Measurements from ENCODE around the gene DRD4. TPM values are rescaled to one million over a fixed set of nuclear protein-coding genes. Genes with fewer than 3 reads are reported as not detected.

DRD4 gene
- total RNA-seq, 2 experiments from 2014 or later = 0.29 to 0.30 TPM

GRCh38 chr11:618856-619627 lies 18.0 kb upstream of the DRD4 start:
- CTCF ChIA-PET = interaction anchor here (0.6 kb wide), 1 partner anchor 26 kb away, joined by 3 read pairs; no protein-coding TSS in a partner anchor

GRCh38 chr11:619628-620050 lies 17.4 kb upstream of the DRD4 start:
- POLR2A ChIA-PET = no interaction called here
- CTCF ChIA-PET = no interaction called here

More at GRCh38 chr11:618856-619627, 18.0 kb upstream of the DRD4 start:
- POLR2A ChIA-PET = no interaction called here

- ChIA-PET POLR2A (no interaction called here), CTCF (no interaction called here)
Measured at GRCh38 chr11:620201-620600, 16.9 kb upstream of the DRD4 start.

GRCh38 chr11:620935-621814 lies 15.9 kb upstream of the DRD4 start:
- ChIA-PET CTCF (interaction anchor here (1.0 kb wide), 1 partner anchor 96 kb away, joined by 3 read pairs; no protein-coding TSS in a partner anchor), POLR2A (no interaction called here)

- POLR2A ChIA-PET = no interaction called here
- CTCF ChIA-PET = interaction anchor here (0.7 kb wide), 1 partner anchor 45 kb away, joined by 3 read pairs; no protein-coding TSS in a partner anchor
Measured at GRCh38 chr11:621838-622237, 15.2 kb upstream of the DRD4 start.

- CTCF ChIA-PET = no interaction called here
Measured at GRCh38 chr11:623349-623869, 13.7 kb upstream of the DRD4 start.

GRCh38 chr11:623999-624704 lies 12.9 kb upstream of the DRD4 start:
- POLR2A ChIA-PET = no interaction called here
- CTCF ChIA-PET = no interaction called here

More at GRCh38 chr11:623349-623869, 13.7 kb upstream of the DRD4 start:
- POLR2A ChIA-PET = no interaction called here

GRCh38 chr11:624705-625635 lies 12.1 kb upstream of the DRD4 start, which contains the start of gene CDHR5:
Gene CDHR5 (minus strand): TSS chr11:624955. CDS start chr11:624902, 53 bp downstream.
- ChIA-PET CTCF (no interaction called here), POLR2A (no interaction called here)

- POLR2A ChIA-PET = no interaction called here
Measured at GRCh38 chr11:625636-626268, 11.3 kb upstream of the DRD4 start.

GRCh38 chr11:626475-627307 lies 10.4 kb upstream of the DRD4 start, which contains the start of gene SCT:
Gene SCT (minus strand): TSS chr11:627181. CDS start chr11:627143, 38 bp downstream.
- POLR2A ChIA-PET = interaction anchor here (0.6 kb wide), 1 partner anchor 14 kb away, joined by 3 read pairs; no protein-coding TSS in a partner anchor
- CTCF ChIA-PET = no interaction called here

More at GRCh38 chr11:625636-626268, 11.3 kb upstream of the DRD4 start:
- CTCF ChIA-PET = no interaction called here

- POLR2A ChIA-PET = interaction anchor here (0.6 kb wide), 1 partner anchor 15 kb away, joined by 3 read pairs; no protein-coding TSS in a partner anchor
- CTCF ChIA-PET = no interaction called here
Measured at GRCh38 chr11:627308-627576, 9.8 kb upstream of the DRD4 start.

- CTCF ChIA-PET = no interaction called here
- POLR2A ChIA-PET = no interaction called here
Measured at GRCh38 chr11:628056-628455, 9.0 kb upstream of the DRD4 start.

GRCh38 chr11:629237-629583 lies 7.9 kb upstream of the DRD4 start:
- POLR2A ChIA-PET = interaction anchor here (0.6 kb wide), 1 partner anchor 157 kb away, joined by 4 read pairs; no protein-coding TSS in a partner anchor
- CTCF ChIA-PET = interaction anchor here (0.6 kb wide), 1 partner anchor 41 kb away, joined by 3 read pairs; no protein-coding TSS in a partner anchor

- CTCF ChIA-PET = no interaction called here
Measured at GRCh38 chr11:630871-631270, 6.2 kb upstream of the DRD4 start.

GRCh38 chr11:635945-636510 lies 1.0 kb upstream of the DRD4 start:
- ChIA-PET POLR2A (no interaction called here), CTCF (interaction anchor here (1.2 kb wide), 1 partner anchor 81 kb away, joined by 3 read pairs; no protein-coding TSS in a partner anchor)

More at GRCh38 chr11:630871-631270, 6.2 kb upstream of the DRD4 start:
- POLR2A ChIA-PET = no interaction called here

- CTCF ChIA-PET = no interaction called here
- POLR2A ChIA-PET = no interaction called here
Measured at GRCh38 chr11:637333-637592, 194 bp downstream of the DRD4 start.
